DMS79 (cell line): ENCODE data around the gene KDM4C.
A peak's percentile ranks its signal among the peaks of the same experiment; 100 is the strongest.

Source experiments
- DNase-seq: peaks from one replicate; lab custom pipeline; 2025; lab: John Stamatoyannopoulos, UW

KDM4C gene

DNA sequence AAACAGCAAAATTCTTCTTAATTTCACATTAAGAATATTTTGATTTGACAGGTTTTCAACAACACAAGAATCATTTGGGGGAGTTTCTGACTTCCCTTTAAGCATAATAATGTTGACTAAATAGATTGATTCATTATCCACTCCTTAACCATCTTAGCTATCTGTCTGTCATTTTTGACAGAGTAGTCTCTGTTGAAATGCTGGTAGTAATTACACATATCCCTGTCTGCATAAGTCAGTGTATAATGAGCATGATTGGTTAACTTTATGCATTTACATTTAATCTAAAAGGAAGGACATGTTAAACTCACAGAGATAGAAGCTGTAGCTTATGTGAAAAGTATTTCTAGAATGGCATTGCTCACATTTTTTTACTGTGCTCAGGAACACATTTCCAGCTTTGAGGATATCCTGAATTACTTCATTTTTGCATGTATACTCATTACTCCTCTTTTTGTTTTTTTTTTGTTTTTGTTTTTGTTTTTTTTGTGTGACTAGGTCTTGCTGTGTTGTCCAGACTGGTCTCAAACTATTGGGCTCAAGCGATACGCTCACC lies 385.9 kb downstream of the KDM4C start:
- no peak for DNase-seq

DNA sequence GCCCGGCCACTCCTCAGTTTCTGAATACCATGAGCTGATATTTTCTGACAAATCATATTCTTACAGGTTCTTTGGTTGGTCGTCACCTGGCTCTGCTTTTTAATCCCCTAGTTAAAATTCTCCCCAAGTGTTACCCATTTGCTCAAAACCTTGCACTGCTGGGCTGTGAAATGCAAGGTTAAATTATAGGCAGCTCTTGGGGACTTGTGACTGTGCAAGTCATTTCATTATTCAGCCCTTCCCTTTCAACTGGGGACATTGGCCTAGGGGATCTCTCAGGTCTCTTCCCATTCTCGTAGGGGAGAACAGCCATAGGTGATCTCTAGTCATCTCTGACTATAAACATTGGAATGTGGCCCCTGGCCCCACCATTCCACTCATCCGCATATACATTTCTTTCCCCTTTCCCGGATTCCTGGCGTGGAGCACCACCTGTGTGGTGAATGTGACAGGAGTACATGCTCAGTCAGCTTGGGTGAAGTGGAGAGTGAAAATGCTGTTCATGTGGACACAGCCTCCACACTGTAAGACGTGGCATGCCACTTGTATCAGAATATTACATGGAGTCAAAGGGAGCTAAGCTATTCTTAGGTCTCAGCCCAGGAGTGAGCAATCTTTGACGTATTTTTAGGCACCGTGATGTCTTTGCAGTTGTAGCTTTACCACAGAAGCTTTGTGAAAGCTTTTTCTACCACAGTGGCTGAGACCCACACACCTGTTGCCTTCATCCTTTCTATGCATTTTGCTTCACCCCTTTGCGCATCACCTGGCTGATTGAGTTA lies 386.7 kb downstream of the KDM4C start:
- no peak for DNase-seq

DNA sequence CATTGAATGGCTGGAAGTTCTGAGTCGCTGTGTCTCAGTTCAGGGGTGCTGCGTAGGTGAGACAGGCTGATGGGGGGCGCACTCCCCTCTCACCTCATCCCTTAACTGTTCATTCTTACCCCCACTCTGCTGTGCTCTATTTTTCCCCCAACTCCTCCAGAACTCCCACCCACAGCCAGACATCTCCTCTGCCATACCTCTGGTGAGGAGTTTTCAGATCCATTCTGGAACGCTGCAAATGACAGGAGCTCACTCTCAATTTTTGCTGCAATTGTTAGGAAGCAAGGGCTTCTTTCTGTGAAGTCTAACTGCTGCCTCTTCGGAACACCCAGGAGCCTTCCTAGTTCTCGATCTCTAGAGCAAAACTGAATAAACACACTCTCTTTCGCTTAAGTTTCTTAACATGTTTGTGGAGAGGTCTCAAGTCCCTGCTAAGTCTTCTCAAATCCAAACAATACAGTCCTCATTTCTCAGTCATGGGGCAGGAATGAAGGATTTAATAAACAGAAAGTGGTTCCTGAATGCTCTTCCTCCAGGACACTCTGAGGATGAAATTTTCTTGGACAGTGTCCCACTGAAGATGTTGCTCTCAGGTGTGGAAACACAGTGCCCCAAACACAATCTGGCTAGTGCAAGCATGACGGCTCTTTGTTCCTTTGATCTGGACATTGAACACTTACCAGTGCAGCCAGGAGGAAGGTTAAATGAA lies 387.7 kb downstream of the KDM4C start:
- peak; percentile 87 for DNase-seq

DNA sequence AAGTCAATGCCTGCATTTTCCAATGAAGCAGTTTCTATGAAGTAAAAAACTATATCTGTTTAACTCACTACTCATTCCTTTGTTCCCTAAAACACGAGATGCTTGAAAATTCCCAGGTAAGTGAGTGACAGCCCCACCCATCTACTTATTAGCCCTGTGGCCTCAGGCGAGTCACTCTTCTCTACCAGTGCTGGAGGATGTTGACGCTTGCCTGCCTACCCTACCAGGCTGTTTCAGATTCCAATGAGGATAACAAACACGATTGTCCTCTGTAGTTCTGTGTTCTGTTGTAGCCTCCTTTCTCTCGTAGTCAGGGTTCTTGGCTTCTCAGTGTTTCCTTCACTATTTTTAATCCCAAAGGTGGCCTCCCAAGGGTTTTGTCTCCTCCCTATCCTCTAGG lies 388.8 kb downstream of the KDM4C start:
- no peak for DNase-seq

DNA sequence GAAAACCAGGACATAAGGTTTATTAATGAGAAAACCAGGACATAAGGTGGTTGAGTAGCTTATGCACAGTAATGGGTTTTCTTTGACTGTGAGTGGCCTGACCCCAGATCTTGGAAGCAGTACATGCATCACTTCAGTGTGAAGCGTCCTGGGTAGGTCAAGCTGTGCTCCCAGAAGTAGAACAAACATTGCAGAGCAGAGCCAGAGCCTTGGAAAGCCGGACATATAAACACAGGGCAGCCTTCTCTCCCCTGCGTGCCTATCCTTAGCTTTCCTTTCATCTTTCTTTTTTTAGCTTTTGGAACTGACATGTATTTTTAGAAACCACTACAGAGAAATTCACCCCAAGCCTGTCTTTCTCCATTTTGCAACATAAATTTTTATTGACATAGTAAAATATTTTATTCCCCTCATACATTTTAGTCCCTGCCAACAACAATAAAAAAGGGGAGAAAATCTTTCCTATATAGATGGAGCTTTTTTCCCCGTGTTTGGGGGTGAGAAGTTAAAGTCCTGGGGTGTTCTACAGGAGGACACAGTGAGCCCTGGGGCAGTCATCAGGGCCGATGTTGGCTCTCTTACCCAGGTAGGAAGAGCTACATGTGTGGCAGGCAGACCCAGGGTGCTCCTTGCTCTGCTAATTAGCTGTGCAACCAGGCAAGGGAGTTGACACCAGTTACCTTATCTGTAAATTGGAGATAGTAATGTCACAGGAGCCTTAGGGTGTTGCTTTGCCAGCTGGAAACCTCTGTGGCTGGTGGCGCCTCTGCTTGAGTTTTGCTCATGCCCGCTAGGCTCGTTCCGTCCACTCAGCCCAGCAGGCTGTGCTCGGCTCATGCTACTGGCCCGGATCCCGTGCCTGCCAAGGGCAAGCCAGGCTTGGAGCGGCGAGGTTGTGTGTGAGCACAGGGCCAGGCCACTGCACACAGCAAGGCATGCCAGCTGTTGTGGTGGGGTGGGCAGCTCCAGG lies 389.6 kb downstream of the KDM4C start:
- no peak for DNase-seq

DNA sequence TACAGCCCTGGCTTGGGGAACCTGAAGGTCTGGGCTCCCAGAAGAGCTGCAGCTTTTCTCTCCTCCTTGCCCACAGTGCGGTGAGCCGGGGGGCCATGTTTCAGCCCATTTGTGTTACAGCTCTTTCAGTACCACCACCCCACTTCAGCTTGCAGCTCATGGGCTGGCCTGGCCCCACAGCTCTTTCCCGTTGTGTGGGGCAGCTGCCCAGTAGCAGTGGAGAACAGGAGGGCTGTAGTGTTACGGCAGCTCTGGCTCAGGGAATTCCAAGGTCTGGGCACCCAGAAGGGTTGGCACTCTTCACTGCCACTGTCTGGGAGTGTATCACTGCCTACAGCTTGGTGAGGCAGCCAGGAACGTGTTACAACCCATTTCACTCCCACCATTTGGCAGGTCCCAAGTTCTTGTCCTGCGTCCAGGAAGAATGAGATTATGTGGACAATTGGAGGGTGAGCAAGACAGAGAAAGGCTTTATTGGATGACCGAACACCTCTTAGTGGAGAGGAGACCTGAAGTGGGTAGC lies 390.5 kb downstream of the KDM4C start:
- DNase-seq, result no peak

DNA sequence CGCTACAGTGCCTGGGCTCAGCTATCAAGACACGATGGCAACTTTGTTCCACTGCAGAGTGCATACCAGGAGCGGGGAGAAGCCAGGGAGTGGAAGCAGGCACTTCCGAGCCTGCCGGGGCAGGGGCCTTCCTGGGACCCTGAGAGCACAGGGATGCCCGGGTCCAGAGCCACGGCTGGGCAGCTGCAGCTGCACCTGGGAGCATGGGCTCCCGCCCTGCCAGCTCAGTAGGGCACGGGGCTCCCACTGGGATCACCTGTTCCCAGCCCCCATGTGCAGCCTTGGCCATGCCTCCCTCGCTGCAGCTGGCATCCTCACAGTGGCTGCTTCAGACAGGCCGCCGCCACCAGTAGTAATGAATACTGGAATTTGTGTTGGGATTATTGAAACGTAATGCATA lies 391.5 kb downstream of the KDM4C start:
- no peak for DNase-seq

DNA sequence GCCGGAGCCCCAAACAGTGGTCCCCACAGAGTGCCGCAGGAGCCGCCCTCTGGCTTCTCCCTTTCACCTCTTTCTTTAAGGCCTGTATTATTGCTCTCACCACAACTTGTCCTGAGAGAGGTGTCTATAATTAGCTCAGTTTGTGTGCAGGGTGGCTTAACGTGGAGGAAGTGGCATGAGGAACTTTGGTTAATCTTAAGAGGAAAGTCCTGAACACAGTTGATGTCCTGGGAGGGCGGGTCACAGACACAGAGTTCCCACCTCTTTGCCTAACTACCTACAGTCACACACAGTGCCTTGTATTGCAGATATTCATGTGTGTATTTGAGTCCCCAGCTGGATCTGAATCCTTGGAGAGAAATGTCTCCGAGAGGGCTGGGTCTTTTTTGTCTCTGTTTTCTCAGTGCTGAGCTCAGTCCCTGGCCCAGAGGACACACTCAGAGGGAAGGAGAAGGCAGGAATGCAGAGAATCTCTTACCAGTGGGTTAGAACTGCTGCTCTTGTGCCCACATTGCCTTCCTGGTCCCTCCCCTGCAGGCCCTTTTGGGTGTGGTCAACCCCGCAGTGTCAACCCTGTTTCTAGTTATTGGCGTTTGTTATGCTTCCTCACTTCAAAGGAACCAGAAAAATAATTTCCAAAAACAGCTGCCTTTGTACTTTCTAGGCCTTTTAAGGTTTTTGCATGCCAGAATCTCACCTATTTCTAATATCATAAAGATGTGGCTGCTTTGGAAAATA lies 392.5 kb downstream of the KDM4C start:
- no peak for DNase-seq

DNA sequence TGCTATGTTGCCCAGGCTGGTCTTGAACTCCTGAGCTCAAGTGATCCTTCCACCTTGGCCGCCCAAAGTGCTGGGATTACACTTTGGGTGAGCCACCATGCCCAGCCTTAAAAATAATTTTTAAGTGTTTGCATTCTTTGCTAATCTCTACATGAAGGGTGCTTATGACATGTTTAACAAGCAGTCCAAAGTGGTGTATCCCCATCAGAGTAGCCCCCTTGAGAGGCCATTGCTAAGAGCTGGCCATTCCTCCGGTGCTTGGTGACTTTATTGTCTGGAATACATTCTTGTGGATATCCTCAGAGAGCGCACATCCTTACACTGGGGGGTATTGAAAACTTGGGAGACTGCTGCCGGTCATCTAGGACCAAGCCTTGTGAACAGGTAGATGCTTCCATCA lies 395.4 kb downstream of the KDM4C start:
- DNase-seq, result no peak

DNA sequence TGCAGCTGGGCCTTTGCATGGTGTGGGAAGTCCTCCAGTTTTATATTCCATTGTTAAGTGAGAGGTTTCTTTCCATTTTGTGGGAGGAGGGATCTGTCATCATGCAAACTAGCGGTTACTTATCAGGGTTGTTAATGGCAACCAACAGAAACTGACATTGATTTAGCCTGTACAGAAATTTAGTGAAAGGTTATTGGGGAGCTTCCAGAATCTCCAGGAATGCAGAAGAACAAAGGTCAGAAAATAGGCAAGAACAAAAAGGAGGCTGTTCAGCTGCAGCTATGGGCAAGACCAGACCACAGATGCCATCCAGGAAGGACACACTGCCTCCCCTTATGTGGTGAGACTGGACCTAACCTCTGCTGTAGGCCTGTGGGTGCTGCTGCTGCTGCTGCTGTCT lies 395.8 kb downstream of the KDM4C start:
- no peak for DNase-seq

DNA sequence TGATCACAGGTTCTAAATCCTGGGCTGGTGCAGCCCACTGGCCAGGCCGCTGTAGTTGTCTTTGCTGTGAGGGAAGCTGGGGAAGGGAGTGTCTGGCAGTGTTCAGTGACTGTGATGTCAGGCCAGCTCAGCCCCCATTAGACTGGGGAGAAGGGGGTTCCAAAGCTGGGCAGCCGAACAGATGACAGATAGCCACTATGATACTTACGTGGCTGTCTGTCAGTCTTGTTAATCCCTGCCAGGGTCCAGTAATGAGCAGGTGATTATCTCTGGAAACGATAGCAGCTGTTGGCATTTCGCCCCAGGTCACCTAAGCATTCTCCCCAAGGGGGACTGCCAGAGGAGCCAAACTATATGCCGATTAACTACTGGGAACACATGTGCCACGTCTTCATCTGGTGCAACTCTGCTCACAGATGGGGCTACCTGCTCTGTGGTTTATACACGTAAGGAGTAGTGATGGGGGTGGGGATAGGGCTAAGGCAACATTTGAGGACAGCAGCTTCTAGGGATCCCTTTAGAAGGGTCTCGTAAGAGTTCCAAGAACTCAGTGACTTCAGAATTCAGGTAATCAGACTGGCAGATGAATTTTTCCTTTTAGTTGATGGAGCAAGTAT lies 396.3 kb downstream of the KDM4C start:
- DNase-seq, result no peak

DNA sequence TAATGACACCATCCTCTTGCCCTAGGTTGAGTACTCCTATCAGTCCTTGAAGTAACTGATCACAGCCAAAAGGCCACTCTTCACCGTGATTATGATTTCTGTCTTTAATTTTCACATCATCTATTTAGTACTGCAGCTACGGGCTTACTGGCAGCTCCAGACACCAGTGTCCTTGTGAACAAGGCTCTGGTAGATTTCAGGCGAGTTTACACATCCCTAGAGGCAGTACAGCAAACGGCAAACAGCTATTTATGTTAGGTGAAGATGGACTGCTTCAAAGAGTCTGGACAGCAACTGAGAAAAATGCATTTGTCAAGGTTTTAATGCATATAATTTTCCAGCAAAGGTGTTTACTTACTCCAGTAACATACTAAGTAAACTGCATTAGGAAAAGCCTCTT lies 396.9 kb downstream of the KDM4C start:
- DNase-seq, result no peak

DNA sequence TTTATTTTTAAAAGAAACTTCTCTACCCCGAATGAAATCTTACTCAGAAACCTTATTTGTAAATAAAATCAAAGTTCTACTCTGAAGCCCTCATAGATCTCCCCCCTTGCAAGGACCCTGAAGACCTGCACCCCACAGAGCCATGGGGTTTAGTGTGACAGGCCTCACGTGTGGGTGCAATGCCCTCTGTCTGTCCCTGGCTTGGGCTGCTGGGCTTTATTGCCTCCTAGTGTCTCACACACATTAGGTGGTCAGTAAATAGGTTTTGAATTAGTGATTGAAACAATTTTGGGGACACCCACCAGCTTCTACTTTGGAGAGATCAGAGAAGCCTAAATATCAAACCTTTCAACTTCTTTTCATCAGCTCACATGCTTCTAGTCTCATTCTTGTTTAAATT lies 403.7 kb downstream of the KDM4C start:
- no peak for DNase-seq

DNA sequence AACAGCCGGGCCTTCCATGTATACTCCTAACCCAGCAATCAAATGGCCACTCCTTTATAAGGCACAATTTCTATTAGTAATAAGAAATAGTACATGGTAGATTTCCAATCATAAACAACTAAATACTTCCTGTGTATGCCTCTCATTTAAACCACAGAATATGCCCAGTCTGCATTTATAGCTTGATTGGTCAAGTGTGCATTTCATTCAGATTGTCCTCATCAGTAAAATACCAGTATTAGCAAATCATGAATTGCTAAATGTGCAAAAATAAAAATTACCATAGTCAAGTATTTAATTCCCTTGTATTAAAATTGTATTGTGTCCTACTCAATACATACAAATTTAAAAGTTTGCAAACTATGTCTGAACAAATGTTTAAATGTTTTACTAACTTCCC lies 406.2 kb downstream of the KDM4C start:
- DNase-seq, result no peak

DNA sequence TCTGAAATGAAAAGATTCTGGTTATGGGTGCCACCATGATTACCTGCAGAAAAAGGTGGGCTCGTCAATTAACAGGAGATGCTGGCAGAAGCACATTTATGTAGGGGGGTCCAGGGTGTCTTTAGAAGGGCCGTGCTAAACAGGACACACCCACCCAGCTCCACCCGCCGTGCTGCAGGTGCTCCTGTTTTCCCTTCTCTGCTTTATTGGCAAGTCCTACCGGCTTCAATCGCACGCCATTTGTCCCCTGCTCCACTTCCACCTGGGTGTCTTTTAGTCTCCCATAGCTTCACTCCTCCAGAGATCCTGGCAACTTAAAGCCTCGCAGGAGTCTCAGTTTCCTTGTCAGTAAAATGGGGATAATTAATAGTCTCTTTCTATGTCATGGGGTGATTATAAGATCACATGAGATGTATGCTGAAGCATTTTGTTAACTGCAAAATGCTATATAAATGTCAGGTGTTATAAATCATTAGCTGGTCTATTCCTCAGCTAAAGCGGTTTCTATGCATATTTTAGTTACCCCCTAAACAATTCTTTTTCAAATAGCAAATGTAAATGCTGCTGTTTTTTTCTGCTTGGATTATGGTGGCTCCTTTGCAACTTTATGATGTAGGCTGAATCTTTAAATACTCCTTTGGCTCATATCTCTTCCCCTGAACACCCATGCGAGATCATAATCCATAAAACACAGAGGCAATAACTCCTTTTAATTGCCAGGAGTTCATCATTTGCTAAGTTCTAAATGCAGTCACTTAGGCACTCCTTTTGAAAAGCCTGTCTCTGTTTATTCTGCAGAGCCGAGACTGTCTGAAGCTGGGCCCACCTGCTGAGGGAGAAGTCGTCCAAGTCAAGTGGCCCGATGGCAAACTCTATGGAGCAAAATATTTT lies 406.9 kb downstream of the KDM4C start:
- DNase-seq, result no peak

DNA sequence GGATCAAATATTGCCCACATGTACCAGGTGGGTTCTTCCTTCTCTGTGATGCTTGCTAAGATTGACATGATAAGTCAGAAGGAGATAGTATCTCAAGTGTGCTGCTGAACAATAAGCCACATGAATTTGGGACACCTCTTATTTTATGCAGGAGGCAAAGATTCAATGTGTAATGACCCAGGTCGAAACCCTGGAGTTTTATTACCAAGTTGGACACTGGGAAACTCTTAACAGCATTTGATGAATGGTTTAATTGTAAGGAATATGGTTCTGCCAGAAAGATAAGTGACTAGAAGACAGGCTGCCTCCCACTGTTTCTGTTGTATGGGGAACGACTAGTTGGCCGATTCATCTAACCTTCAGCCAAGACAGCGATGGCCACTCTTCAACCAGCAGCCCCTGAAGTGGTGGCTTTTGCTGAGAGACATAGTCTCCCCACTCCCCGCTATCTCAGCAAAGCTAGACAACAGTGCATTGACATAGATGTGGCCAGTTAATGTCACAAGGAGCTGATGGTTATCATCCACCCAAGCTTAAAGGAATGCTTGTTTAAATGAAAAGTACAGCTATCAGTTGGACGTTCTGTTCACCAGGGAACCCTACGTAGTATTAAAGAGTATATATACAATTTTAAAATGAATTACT lies 407.7 kb downstream of the KDM4C start:
- DNase-seq, result peak; percentile 94

DNA sequence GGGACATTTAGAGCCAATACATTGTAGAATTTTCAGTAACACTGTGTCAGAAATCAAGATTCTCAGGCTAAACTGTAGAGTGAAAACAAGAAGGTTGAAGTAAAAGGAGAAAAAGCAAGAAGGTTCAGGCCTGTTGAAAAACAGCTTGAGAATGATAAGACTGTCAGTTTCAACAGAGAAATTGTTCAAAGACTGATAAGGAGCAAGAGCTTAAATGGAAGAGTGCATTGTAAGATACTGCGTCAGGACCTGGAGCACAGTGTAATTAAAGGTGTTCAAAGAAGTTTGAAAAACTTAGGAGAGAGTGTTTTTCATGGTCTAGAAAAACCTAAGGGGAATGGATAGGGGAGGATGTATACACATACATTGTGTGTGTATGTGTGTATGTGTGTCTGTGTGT lies 408.3 kb downstream of the KDM4C start:
- DNase-seq, result no peak

DNA sequence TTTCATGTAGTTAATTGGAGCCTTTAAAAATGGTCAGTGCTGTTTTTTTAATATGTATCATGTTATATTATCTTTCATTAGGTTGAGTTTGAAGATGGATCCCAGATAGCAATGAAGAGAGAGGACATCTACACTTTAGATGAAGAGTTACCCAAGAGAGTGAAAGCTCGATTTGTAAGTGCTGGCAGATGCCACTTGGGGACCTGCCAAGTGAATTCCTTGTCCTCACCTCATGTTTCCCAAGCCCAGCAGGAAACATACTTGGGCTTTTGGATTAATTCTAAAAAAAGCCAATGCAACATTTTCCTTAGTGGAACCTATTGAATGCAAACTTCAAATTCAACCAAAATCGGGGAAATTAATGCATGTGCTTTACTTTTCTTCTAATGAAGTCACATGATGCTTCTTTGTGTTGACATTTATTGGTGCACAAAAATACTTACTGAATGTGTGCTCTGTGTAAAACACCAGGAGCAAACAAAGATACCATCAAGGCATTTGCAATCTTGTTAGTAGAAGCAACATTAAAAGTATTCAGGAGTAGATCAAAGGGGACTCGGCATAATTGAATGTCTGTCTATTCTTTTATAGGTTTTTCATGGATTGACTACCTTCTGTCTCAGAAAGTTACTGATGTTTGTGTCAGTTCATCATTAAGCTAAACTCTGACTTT lies 412.1 kb downstream of the KDM4C start:
- DNase-seq, result no peak
